Liver (tissue), 9 donors: Measurements from ENCODE around the gene PDGFB. TPM values are rescaled to one million over a fixed set of nuclear protein-coding genes. Genes with fewer than 3 reads are reported as not detected.

Experiments
- DNase-seq: peaks from one replicate; pipeline ENCODE4 v3.0.0-alpha.2; 2017; ENCODE audit warnings: low spot score
- H3K27ac ChIP-seq, 2 donors: one replicate each; pipeline ENCODE4 v1.7.0; 2013; ENCODE audit warnings: inconsistent platforms in 2 of 2, low read length in 2 of 2, control low read depth in 1 of 2, low read depth in 1 of 2, mild to moderate bottlenecking in 1 of 2
- H3K27me3 ChIP-seq, 4 donors: one replicate each; pipeline versions ENCODE4 v1.6.1 to v1.7.0; 2013; ENCODE audit warnings: low read length in 3 of 4, inconsistent platforms in 1 of 4, mild to moderate bottlenecking in 1 of 4, moderate library complexity in 1 of 4; ENCODE audit not compliant: control insufficient read depth in 4 of 4, insufficient read depth in 4 of 4
- H3K36me3 ChIP-seq, 4 donors: one replicate each; pipeline versions ENCODE4 v1.6.1 to v1.7.0; 2013; ENCODE audit warnings: low read length in 3 of 4, mild to moderate bottlenecking in 3 of 4, low read depth in 1 of 4, moderate library complexity in 1 of 4; ENCODE audit not compliant: control insufficient read depth in 4 of 4, insufficient read depth in 3 of 4
- H3K4me1 ChIP-seq, 4 donors: one replicate each; pipeline versions ENCODE4 v1.6.1 to v1.7.0; 2013; ENCODE audit warnings: low read length in 3 of 4, mild to moderate bottlenecking in 3 of 4, moderate library complexity in 1 of 4; ENCODE audit not compliant: control insufficient read depth in 4 of 4, insufficient read depth in 4 of 4
- H3K4me3 ChIP-seq, 3 donors: one replicate each; pipeline versions ENCODE4 v1.6.1 to v1.7.0; 2013; ENCODE audit warnings: low read length in 3 of 3, control low read depth in 1 of 3, low read depth in 1 of 3, mild to moderate bottlenecking in 1 of 3
- H3K9ac ChIP-seq, 2 donors: one replicate each; pipeline ENCODE4 v1.7.0; 2013; ENCODE audit warnings: low read length in 2 of 2, mild to moderate bottlenecking in 2 of 2, moderate library complexity in 2 of 2, control low read depth in 1 of 2, low read depth in 1 of 2
- H3K9me3 ChIP-seq, 4 donors: one replicate each; pipeline versions ENCODE4 v1.6.1 to v1.7.0; 2013; ENCODE audit warnings: low read length in 3 of 4; ENCODE audit not compliant: control insufficient read depth in 4 of 4
- ATF3 ChIP-seq: IDR thresholded peaks from 2 replicates; pipeline ENCODE4 v1.6.1; 2016; ENCODE audit warnings: antibody characterized with exemption
- EGR1 ChIP-seq, 2 donors: IDR thresholded peaks; 2 replicates each; pipeline ENCODE4 v1.6.1; 2016 to 2018; ENCODE audit warnings: antibody characterized with exemption in 2 of 2, low read depth in 2 of 2
- FOXA1 ChIP-seq: IDR thresholded peaks from 2 replicates; pipeline ENCODE4 v1.6.1; 2016; ENCODE audit warnings: antibody characterized with exemption
- FOXA2 ChIP-seq: IDR thresholded peaks from 2 replicates; pipeline ENCODE4 v1.6.1; 2016; ENCODE audit warnings: antibody characterized with exemption
- GABPA ChIP-seq, 2 donors: IDR thresholded peaks in 1 of 2; conservative IDR thresholded peaks in 1 of 2; 2 replicates each; pipeline ENCODE4 v1.6.1; 2016; ENCODE audit warnings: antibody characterized with exemption in 2 of 2, mild to moderate bottlenecking in 1 of 2, moderate library complexity in 1 of 2
- HNF4A ChIP-seq, 2 donors: conservative IDR thresholded peaks; 2 replicates each; pipeline ENCODE4 v1.6.1; 2016; ENCODE audit warnings: antibody characterized with exemption in 2 of 2, mild to moderate bottlenecking in 2 of 2
- HNF4G ChIP-seq: IDR thresholded peaks from 2 replicates; pipeline ENCODE4 v1.6.1; 2016; ENCODE audit warnings: antibody characterized with exemption
- JUND ChIP-seq, 2 donors: IDR thresholded peaks; 2 replicates each; pipeline ENCODE4 v1.6.1; 2016; ENCODE audit warnings: antibody characterized with exemption in 2 of 2
- MAX ChIP-seq: IDR thresholded peaks from 2 replicates; pipeline ENCODE4 v1.6.1; 2016; ENCODE audit warnings: antibody characterized with exemption
- NR2F2 ChIP-seq: IDR thresholded peaks from 2 replicates; pipeline ENCODE4 v1.6.1; 2016; ENCODE audit warnings: antibody characterized with exemption
- RAD21 ChIP-seq, 2 donors: IDR thresholded peaks; 2 replicates each; pipeline ENCODE4 v1.6.1; 2016; ENCODE audit warnings: antibody characterized with exemption in 2 of 2, mild to moderate bottlenecking in 2 of 2
- RXRA ChIP-seq, 2 donors: IDR thresholded peaks; 2 replicates each; pipeline ENCODE4 v1.6.1; 2017 to 2018; ENCODE audit warnings: antibody characterized with exemption in 2 of 2, mild to moderate bottlenecking in 1 of 2
- SP1 ChIP-seq: IDR thresholded peaks from 2 replicates; pipeline ENCODE4 v1.6.1; 2018; ENCODE audit warnings: antibody characterized with exemption, mild to moderate bottlenecking
- YY1 ChIP-seq: IDR thresholded peaks from 2 replicates; pipeline ENCODE4 v1.6.1; 2016; ENCODE audit warnings: antibody characterized with exemption, mild to moderate bottlenecking
- WGBS: extraction: QIAGEN DNeasy Blood & Tissue Kit; methylation state at CpG from one replicate; pipeline ENCODE4 v1.1.7; 2013; 5-methylcytosine and 5-hydroxymethylcytosine counted together
- polyA plus RNA-seq, 2 donors: library from polyadenylated mRNA; stranded (reverse) in 1 of 2; unstranded in 1 of 2; fragments of 200-250 nt in 1 of 2; fragments of >200 nt in 1 of 2; fragmentation: Nextera tagmentation in 1 of 2; extraction: Ambion mirVana in 1 of 2; gene quantifications; one replicate each; pipeline versions ENCODE4 v1.2.1 to v1.2.3, GENCODE V29; 2013 to 2015
- total RNA-seq, 2 donors: library from RNA; depleted of rRNA; stranded (reverse); fragments of >200 nt; gene quantifications; one replicate each; pipeline ENCODE4 v1.2.3, GENCODE V29; 2014
- TF ChIP-seq, protein P1 (sequence below): IDR thresholded peaks from 2 replicates; pipeline ENCODE4 v1.6.1; 2016; ENCODE audit warnings: antibody characterized with exemption, mild to moderate bottlenecking
- TF ChIP-seq, protein P2 (sequence below): fragments of 150-350 bp; IDR thresholded peaks from 2 replicates; pipeline ENCODE4 v1.5.1; 2017; ENCODE audit warnings: improper control_type of control experiment, low read depth, low read length; ENCODE audit not compliant: missing input control
- donor health status: healthy.
- donor health status: healthy.
- donor health status: healthy.
- donor health status: healthy.
- donor health status: healthy.

The PDGFB gene
- total and polyA plus RNA-seq, 4 donors, result 0.25 to 4.5 (median 1.7) TPM

DNA sequence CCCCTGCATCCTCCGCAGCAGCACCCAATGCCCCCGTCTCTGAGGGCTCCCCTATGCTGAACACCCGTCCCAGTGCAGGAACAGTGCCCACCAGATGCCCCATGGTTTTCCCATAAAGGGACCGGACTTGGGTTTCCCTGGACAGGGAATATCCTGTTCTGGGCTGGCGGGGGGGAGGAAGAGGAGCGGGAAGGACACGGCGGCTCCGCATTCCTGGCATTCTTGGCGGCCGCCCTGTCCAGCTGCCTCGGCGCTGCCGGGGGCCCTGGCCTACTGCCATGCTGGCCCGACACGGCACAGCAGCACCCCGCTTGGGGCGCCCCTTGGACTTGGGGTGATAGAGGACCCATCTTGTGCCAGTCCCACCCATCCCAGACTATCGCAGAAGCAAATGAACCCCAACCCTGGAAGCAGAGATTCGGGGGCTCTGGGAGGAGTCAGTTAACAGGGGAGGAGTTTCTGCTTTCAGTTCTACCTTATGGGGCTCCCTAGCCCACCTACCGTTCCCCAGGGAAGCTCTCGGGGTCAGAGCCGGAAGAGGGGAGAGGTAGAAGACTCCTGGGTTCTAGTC is 68.6 kb downstream of the PDGFB start:
- peaks cover 0 to 29% (median 2%) of the 10 kb centered on the region in 4 donors for H3K4me1 ChIP-seq

DNA sequence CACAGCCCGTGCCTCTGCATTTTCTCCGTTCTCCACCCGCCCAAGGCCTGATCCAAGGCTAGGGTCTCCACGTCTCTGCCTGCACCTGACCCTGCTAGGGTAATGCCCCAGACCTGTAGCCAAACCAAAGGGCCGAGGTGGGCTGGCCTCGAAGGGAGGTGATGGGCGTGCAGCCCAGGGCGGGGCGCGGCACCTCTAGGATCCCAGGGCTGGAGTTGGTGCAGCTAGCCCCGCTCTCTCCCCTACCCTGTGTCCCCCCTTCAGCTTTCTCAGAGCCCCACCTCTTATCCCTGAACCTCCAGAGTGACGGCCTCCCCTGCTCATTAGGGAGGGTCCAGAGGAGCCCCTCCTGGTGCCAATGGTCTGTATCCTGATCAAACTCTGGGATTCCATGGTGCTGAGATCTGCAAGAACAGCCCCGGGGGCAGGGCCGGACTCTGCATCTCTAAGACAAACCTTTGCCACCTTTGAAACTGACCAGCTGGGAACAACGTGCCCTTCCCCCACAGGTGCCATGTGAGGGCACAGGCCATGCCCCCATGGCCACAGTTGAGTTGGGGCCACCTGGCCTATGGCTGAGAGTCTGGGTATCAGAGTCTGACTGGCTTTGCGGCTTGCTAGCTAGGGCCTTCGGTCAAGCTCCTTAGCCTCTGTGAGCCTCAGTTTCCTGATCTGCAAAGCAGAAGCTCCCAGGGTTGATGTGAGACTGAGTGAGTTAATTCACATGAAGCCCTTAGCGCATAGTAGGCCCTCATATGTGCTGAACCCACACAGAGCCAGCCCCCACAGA is 69.2 kb downstream of the PDGFB start:
- Histone ChIP-seq H3K4me1 (peaks cover 0 to 34% (median 4%) of the 10 kb centered on the region in 4 donors), H3K27ac (peak overlapping the region; percentile 53 to 72), H3K9me3 (no peaks in the 10 kb centered on the region), H3K36me3 (no peaks in the 10 kb centered on the region), H3K27me3 (no peaks in the 10 kb centered on the region), H3K9ac (no peak overlapping the region), H3K4me3 (no peak overlapping the region)
- TF ChIP-seq RXRA (IDR thresholded peaks at IDR 0.05), result peak in 1 of 2 donors; percentile 0
- no peak for TF ChIP-seq MAX
- no peak for DNase-seq
- 78% methylated on average over 18 of the region's 18 CpGs for WGBS

More for the DNA sequence above, 68.6 kb downstream of the PDGFB start:
- Histone ChIP-seq H3K4me3 (no peak overlapping the region), H3K27me3 (no peaks in the 10 kb centered on the region), H3K27ac (peak overlapping the region; percentile 53 to 72), H3K9ac (no peak overlapping the region), H3K36me3 (no peaks in the 10 kb centered on the region), H3K9me3 (no peaks in the 10 kb centered on the region)
- no peak for DNase-seq
- 46% methylated on average over 23 of the region's 23 CpGs for WGBS
- TF ChIP-seq EGR1 (IDR thresholded peaks at IDR 0.05; ENCODE audit: low read depth in 2 of 2), result no peak
- TF ChIP-seq RAD21 (IDR thresholded peaks at IDR 0.05), result peak in 1 of 2 donors; percentile 22
- no peak for TF ChIP-seq ATF3
- TF ChIP-seq HNF4A (conservative IDR thresholded peaks at IDR 0.05), result no peak
- TF ChIP-seq, protein P1, sequence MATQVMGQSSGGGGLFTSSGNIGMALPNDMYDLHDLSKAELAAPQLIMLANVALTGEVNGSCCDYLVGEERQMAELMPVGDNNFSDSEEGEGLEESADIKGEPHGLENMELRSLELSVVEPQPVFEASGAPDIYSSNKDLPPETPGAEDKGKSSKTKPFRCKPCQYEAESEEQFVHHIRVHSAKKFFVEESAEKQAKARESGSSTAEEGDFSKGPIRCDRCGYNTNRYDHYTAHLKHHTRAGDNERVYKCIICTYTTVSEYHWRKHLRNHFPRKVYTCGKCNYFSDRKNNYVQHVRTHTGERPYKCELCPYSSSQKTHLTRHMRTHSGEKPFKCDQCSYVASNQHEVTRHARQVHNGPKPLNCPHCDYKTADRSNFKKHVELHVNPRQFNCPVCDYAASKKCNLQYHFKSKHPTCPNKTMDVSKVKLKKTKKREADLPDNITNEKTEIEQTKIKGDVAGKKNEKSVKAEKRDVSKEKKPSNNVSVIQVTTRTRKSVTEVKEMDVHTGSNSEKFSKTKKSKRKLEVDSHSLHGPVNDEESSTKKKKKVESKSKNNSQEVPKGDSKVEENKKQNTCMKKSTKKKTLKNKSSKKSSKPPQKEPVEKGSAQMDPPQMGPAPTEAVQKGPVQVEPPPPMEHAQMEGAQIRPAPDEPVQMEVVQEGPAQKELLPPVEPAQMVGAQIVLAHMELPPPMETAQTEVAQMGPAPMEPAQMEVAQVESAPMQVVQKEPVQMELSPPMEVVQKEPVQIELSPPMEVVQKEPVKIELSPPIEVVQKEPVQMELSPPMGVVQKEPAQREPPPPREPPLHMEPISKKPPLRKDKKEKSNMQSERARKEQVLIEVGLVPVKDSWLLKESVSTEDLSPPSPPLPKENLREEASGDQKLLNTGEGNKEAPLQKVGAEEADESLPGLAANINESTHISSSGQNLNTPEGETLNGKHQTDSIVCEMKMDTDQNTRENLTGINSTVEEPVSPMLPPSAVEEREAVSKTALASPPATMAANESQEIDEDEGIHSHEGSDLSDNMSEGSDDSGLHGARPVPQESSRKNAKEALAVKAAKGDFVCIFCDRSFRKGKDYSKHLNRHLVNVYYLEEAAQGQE, result peak; percentile 74
- TF ChIP-seq YY1, result no peak
- TF ChIP-seq FOXA1, result no peak
- peak in 1 of 2 donors; percentile 21 for TF ChIP-seq RXRA (IDR thresholded peaks at IDR 0.05)
- TF ChIP-seq HNF4G, result no peak
- peak; percentile 56 for TF ChIP-seq SP1
- TF ChIP-seq FOXA2, result no peak
- TF ChIP-seq, protein P2, sequence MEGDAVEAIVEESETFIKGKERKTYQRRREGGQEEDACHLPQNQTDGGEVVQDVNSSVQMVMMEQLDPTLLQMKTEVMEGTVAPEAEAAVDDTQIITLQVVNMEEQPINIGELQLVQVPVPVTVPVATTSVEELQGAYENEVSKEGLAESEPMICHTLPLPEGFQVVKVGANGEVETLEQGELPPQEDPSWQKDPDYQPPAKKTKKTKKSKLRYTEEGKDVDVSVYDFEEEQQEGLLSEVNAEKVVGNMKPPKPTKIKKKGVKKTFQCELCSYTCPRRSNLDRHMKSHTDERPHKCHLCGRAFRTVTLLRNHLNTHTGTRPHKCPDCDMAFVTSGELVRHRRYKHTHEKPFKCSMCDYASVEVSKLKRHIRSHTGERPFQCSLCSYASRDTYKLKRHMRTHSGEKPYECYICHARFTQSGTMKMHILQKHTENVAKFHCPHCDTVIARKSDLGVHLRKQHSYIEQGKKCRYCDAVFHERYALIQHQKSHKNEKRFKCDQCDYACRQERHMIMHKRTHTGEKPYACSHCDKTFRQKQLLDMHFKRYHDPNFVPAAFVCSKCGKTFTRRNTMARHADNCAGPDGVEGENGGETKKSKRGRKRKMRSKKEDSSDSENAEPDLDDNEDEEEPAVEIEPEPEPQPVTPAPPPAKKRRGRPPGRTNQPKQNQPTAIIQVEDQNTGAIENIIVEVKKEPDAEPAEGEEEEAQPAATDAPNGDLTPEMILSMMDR, result no peak
- TF ChIP-seq JUND (IDR thresholded peaks at IDR 0.05), result no peak
- peak; percentile 68 for TF ChIP-seq NR2F2
- TF ChIP-seq MAX, result peak; percentile 26
- TF ChIP-seq GABPA (IDR thresholded peaks at IDR 0.05 in 1 of 2, conservative IDR thresholded peaks at IDR 0.05 in 1 of 2), result no peak
